H1 (cell line): ENCODE measurements around the gene PRKCH. TPM values are rescaled to one million over a fixed set of nuclear protein-coding genes. Genes with fewer than 3 reads are reported as not detected.

Experiments
- E2F6 ChIP-seq: IDR thresholded peaks from 2 replicates; pipeline ENCODE4 v1.6.1; 2012; ENCODE audit warnings: inconsistent platforms
- SAP30 ChIP-seq: fragments of 300-600 bp; sonication (generic); IDR thresholded peaks from 2 replicates; pipeline ENCODE4 v1.7.1; 2012; ENCODE audit warnings: low read length, moderate library complexity, mild to moderate bottlenecking, inconsistent platforms; ENCODE audit not compliant: insufficient read depth, insufficient replicate concordance
- SRF ChIP-seq: IDR thresholded peaks from 2 replicates; pipeline ENCODE4 v1.6.1; 2011; ENCODE audit warnings: mild to moderate bottlenecking, low read depth, low read length, moderate library complexity
- TEAD4 ChIP-seq: IDR thresholded peaks from 2 replicates; pipeline ENCODE4 v1.6.1; 2012; ENCODE audit warnings: low read depth, low read length, inconsistent platforms, mixed read lengths
- USF2 ChIP-seq: IDR thresholded peaks from 2 replicates; pipeline ENCODE4 v1.6.1; 2011; ENCODE audit warnings: low read length, improper control_type of control experiment
- polyA plus RNA-seq, 7 experiments: library from polyadenylated mRNA; depleted of rRNA in 3 of 7; stranded (reverse) in 5 of 7; unstranded in 2 of 7; fragments of >200 nt in 5 of 7; fragments of 200-250 nt in 2 of 7; gene quantifications; 1 replicate in 5 of 7; 2 replicates in 1 of 7; 4 replicates in 1 of 7; pipeline versions ENCODE4 v1.2.1 to v1.2.3, GENCODE V29; 2011 to 2013; ENCODE audit warnings: missing spikeins in 2 of 7, mixed read lengths in 2 of 7
- total RNA-seq: library from RNA; stranded (reverse); fragmentation: NEBNext Ultra II Directional; extraction: Animal tissue kit (Norgen Biotek cat#: 25700); gene quantifications from 2 replicates; pipeline ENCODE4 v1.2.1, GENCODE V29; 2021

PRKCH gene
- total and polyA plus RNA-seq, 2 of the 8 experiments (the other 6 are each of a cell fraction or from before 2014, with no cell fraction given) = 6.4 to 7.0 TPM

- TF ChIP-seq USF2 (no peak), SRF (no peak), SAP30 (no peak), E2F6 (no peak), TEAD4 (no peak)
Measured at GRCh38 chr14:61581340-61581739, 260.0 kb downstream of the PRKCH start (continued).
